HepG2 (cell line): Measurements from ENCODE around the gene FRAS1. TPM values are rescaled to one million over a fixed set of nuclear protein-coding genes. Genes with fewer than 3 reads are reported as not detected.

Source experiments
- ATAC-seq: fragments of 200-7000 bp; cut with Tn5 transposase; 3 replicates; pipeline ENCODE4 v1.9.1; 2020; ENCODE audit warnings: mild to moderate bottlenecking, moderate library complexity
- BruUV-seq: library from RNA; stranded (reverse); fragments of 400-500 nt; replicated peaks from 2 replicates; lab custom pipeline; 2021; lab: Mats Ljungman, UMichigan
- CTCF ChIA-PET: fragments of 300-600 bp; formaldehyde crosslinking; extraction: SDS; loops from one replicate; lab custom pipeline; 2021; ENCODE audit warnings: low total read pairs, inconsistent platforms, low intra/inter-chr PET ratio; lab: Yijun Ruan, JAX
- POLR2A ChIA-PET: fragments of 350-600 bp; sonication (Branson Sonifier 250); formaldehyde crosslinking; loops from one replicate; lab custom pipeline; 2020; ENCODE audit warnings: antibody characterized with exemption, inconsistent platforms; lab: Yijun Ruan, JAX
- DNase-seq: peaks from one replicate; pipeline ENCODE4 v3.0.0-alpha.2; 2015; ENCODE audit warnings: low spot score
- FAIRE-seq: peaks from 3 replicates; lab custom pipeline; 2011; peaks lifted over from hg19 to GRCh38; lab: Jason Lieb, UNC
- H2AFZ ChIP-seq: one replicate; pipeline ENCODE4 v1.6.1; 2011; ENCODE audit warnings: low read length, inconsistent platforms
- H3K27ac ChIP-seq: fragments of 300-600 bp; 3 replicates; pipeline ENCODE4 v1.8.0; 2011; ENCODE audit warnings: mixed run types, mild to moderate bottlenecking, mixed read lengths, low read length, inconsistent platforms; ENCODE audit not compliant: insufficient read depth; ENCODE audit errors: extremely low read length
- H3K27me3 ChIP-seq, 2 experiments: fragments of 200-600 bp in 1 of 2; 2 replicates in 1 of 2; 3 replicates in 1 of 2; pipeline versions ENCODE4 v1.6.0 to v1.8.0; 2011; ENCODE audit warnings: low read length in 2 of 2, mild to moderate bottlenecking in 2 of 2, moderate library complexity in 2 of 2, inconsistent platforms in 1 of 2; ENCODE audit not compliant: insufficient read depth in 2 of 2, control insufficient read depth in 1 of 2
- H3K36me3 ChIP-seq, 2 experiments: fragments of 200-600 bp in 1 of 2; replicated peaks in 1 of 2; 2 replicates in 1 of 2; 3 replicates in 1 of 2; pipeline versions ENCODE4 v1.5.1 to v1.8.0; 2011; ENCODE audit warnings: low read length in 2 of 2, inconsistent platforms in 1 of 2; ENCODE audit not compliant: insufficient read depth in 2 of 2, control insufficient read depth in 1 of 2
- H3K4me1 ChIP-seq: 2 replicates; pipeline ENCODE4 v1.5.1; 2012; ENCODE audit warnings: low read length, inconsistent platforms; ENCODE audit not compliant: insufficient read depth
- H3K4me2 ChIP-seq: 2 replicates; pipeline ENCODE4 v1.6.0; 2011; ENCODE audit warnings: low read depth, low read length, inconsistent platforms
- H3K4me3 ChIP-seq, 3 experiments: fragments of 200-600 bp in 1 of 3; sonication (generic), shearing (Covaris generic) in 1 of 3; replicated peaks in 1 of 3; 2 replicates each; pipeline ENCODE4 v1.5.1; 2011 to 2016; ENCODE audit warnings: low read length in 3 of 3, inconsistent platforms in 2 of 3, low read depth in 2 of 3, mild to moderate bottlenecking in 2 of 3, control low read depth in 1 of 3, mixed read lengths in 1 of 3; ENCODE audit not compliant: insufficient read depth in 1 of 3
- H3K79me2 ChIP-seq: one replicate; pipeline ENCODE4 v1.6.1; 2011; ENCODE audit warnings: low read length, inconsistent platforms; ENCODE audit not compliant: insufficient read depth
- H3K9ac ChIP-seq: 2 replicates; pipeline ENCODE4 v1.6.0; 2011; ENCODE audit warnings: mild to moderate bottlenecking, low read depth, low read length, inconsistent platforms; ENCODE audit not compliant: insufficient read depth
- H3K9me3 ChIP-seq: 2 replicates; pipeline ENCODE4 v1.5.1; 2012; ENCODE audit warnings: mild to moderate bottlenecking, low read length
- H4K20me1 ChIP-seq: 2 replicates; pipeline ENCODE4 v1.6.0; 2011; ENCODE audit warnings: inconsistent platforms, mild to moderate bottlenecking, low read length, moderate library complexity; ENCODE audit not compliant: insufficient read depth
- ARNT ChIP-seq: fragments of 450-650 bp; IDR thresholded peaks from 2 replicates; pipeline ENCODE4 v1.6.1; 2017
- CAMTA2 ChIP-seq: sonication (generic); formaldehyde crosslinking; IDR thresholded peaks from 2 replicates; pipeline ENCODE4 v1.4.0; 2020; ENCODE audit warnings: mild to moderate bottlenecking, missing genetic modification reagents, borderline replicate concordance
- EP300 ChIP-seq, 3 experiments: sonication (generic) in 1 of 3; formaldehyde crosslinking in 1 of 3; IDR thresholded peaks; 2 replicates each; pipeline versions ENCODE4 v1.5.1 to v1.6.1; 2011 to 2020; ENCODE audit warnings: low read depth in 2 of 3, low read length in 2 of 3, borderline replicate concordance in 1 of 3, improper control_type of control experiment in 1 of 3, mild to moderate bottlenecking in 1 of 3, missing genetic modification reagents in 1 of 3, moderate library complexity in 1 of 3
- EZH2 ChIP-seq: conservative IDR thresholded peaks from 2 replicates; pipeline ENCODE4 v1.6.1; 2012; ENCODE audit warnings: mild to moderate bottlenecking, low read depth, low read length, moderate library complexity
- FOSL2 ChIP-seq: sonication (generic); formaldehyde crosslinking; IDR thresholded peaks from 2 replicates; pipeline ENCODE4 v1.4.0; 2020; ENCODE audit warnings: missing genetic modification reagents
- GMEB2 ChIP-seq: IDR thresholded peaks from 2 replicates; pipeline ENCODE4 v1.6.1; 2016; ENCODE audit warnings: missing biosample characterization, missing genetic modification reagents, low read depth
- IRF1 ChIP-seq: sonication (generic); formaldehyde crosslinking; IDR thresholded peaks from 2 replicates; pipeline ENCODE4 v1.4.0; 2020; ENCODE audit warnings: low read depth, mild to moderate bottlenecking, missing genetic modification reagents
- PRMT3 ChIP-seq: sonication (generic); formaldehyde crosslinking; IDR thresholded peaks from 2 replicates; pipeline ENCODE4 v1.8.1; 2022; ENCODE audit warnings: low read depth, mild to moderate bottlenecking, moderate library complexity, missing genetic modification reagents, borderline replicate concordance
- SATB2 ChIP-seq: sonication (generic); formaldehyde crosslinking; IDR thresholded peaks from 2 replicates; pipeline ENCODE4 v1.5.0; 2020; ENCODE audit warnings: missing genetic modification reagents
- STAT5B ChIP-seq: sonication (generic); formaldehyde crosslinking; IDR thresholded peaks from 2 replicates; pipeline ENCODE4 v1.4.0; 2020; ENCODE audit warnings: missing genetic modification reagents
- STAT6 ChIP-seq: sonication (generic); formaldehyde crosslinking; IDR thresholded peaks from 2 replicates; pipeline ENCODE4 v1.4.0; 2020; ENCODE audit warnings: missing genetic modification reagents, mild to moderate bottlenecking, borderline replicate concordance
- ZBTB34 ChIP-seq: sonication (generic); formaldehyde crosslinking; IDR thresholded peaks from 2 replicates; pipeline ENCODE4 v1.8.0; 2022; ENCODE audit warnings: mild to moderate bottlenecking, missing genetic modification reagents
- ZNF205 ChIP-seq: IDR thresholded peaks from 2 replicates; pipeline ENCODE4 v1.6.1; 2018; ENCODE audit warnings: missing biosample characterization, missing genetic modification reagents
- WGBS: methylation state at CpG from one replicate; pipeline ENCODE4 v1.1.6; 2017; ENCODE audit warnings: low lambda C conversion rate; 5-methylcytosine and 5-hydroxymethylcytosine counted together
- in situ Hi-C: cut with HindIII; loops from 2 replicates; pipeline ENCODE4 v1.10.0; 2017; ENCODE audit warnings: low pct_unique_long_range_greater_than_20kb; ENCODE audit not compliant: extremely low pct_ligation_motif_present
- intact Hi-C: fragments of 100-400 bp; cut with micrococcal nuclease; formaldehyde crosslinking; loops from one replicate; pipeline ENCODE4 v1.10.0; 2022; ENCODE audit not compliant: unreplicated experiment
- polyA plus RNA-seq, 8 experiments: library from polyadenylated mRNA; depleted of rRNA in 3 of 8; stranded (reverse) in 7 of 8; unstranded in 1 of 8; fragments of >200 nt; fragmentation: Illumina TruSeq in 4 of 8; extraction: Trizol in 4 of 8; gene quantifications; 2 replicates each; pipeline versions ENCODE4 v1.2.1 to v1.2.3, GENCODE V29; 2011 to 2016; ENCODE audit warnings: low read depth in 4 of 8, missing spikeins in 1 of 8, mixed read lengths in 1 of 8; ENCODE audit not compliant: insufficient read depth in 1 of 8
- total RNA-seq, 5 experiments: library from RNA; depleted of rRNA; stranded (reverse); fragments of >200 nt; fragmentation: Illumina TruSeq; extraction: Trizol; gene quantifications; 2 replicates each; pipeline ENCODE4 v1.2.3, GENCODE V29; 2016; ENCODE audit warnings: low read depth in 1 of 5

FRAS1 gene
- total and polyA plus RNA-seq, 2 of the 13 experiments (the other 11 are each of a cell fraction or from before 2014, with no cell fraction given) = 22.5 to 31.6 TPM

GRCh38 chr4:78581618-78582017 is 524.5 kb downstream of the FRAS1 start:
- no TSS peak for BruUV-seq
- WGBS = 95% methylated on average over 3 of the region's 3 CpGs
- TF ChIP-seq EZH2 (no peak), EP300 (IDR thresholded peaks at IDR 0.05; ENCODE audit: low read depth in 2 of 2, low read length in 2 of 2) (no peak), EP300 (CRISPR knock-in tag; IDR thresholded peaks at IDR 0.05; ENCODE audit: borderline replicate concordance) (no peak), ARNT (no peak), STAT6 (CRISPR knock-in tag) (no peak), ZBTB34 (CRISPR knock-in tag) (no peak), ZNF205 (no peak), CAMTA2 (no peak), STAT5B (CRISPR knock-in tag) (no peak), SATB2 (CRISPR knock-in tag) (no peak), FOSL2 (CRISPR knock-in tag) (no peak), GMEB2 (CRISPR knock-in tag) (no peak), IRF1 (CRISPR knock-in tag) (no peak), PRMT3 (CRISPR knock-in tag) (no peak)

More at GRCh38 chr4:78581618-78582017, 524.5 kb downstream of the FRAS1 start:
- Histone ChIP-seq H3K4me2 (no peak overlapping the region), H4K20me1 (no peaks in the 10 kb centered on the region), H3K4me1 (peaks cover 9% of the 10 kb centered on the region), H3K27me3 (no peaks in the 10 kb centered on the region), H3K79me2 (no peaks in the 10 kb centered on the region), H3K36me3 (no peaks in the 10 kb centered on the region), H2AFZ (no peak overlapping the region), H3K4me3 (no peak overlapping the region), H3K27ac (no peak overlapping the region), H3K9ac (no peak overlapping the region), H3K9me3 (no peaks in the 10 kb centered on the region)
- ATAC-seq = no peak
- FAIRE-seq = no peak
- DNase-seq = no peak
- in situ Hi-C loops = no loop called here
- intact Hi-C loops = no loop called here
- POLR2A ChIA-PET = no interaction called here
- CTCF ChIA-PET = no interaction called here
